ENCODE results near the gene PHLPP1.

The PHLPP1 gene

GRCh38 chr18:62725896-62726295 is 10.6 kb downstream of the PHLPP1 start:
- Histone ChIP-seq H3K4me3 (ENCODE audit: low read length) (no peak overlapping the region), H3K9ac (ENCODE audit: low read length) (no peak overlapping the region), H2AFZ (ENCODE audit: low read length) (no peak overlapping the region), H3K79me2 (ENCODE audit: low read length) (peaks cover 26% of the 10 kb centered on the region; the same call in 1 of the 2 replicates), H3K9me3 (replicated peaks; ENCODE audit: insufficient read depth, low read length) (no peaks in the 10 kb centered on the region), H3K9me2 (replicated peaks; ENCODE audit: insufficient read depth, low read length) (no peaks in the 10 kb centered on the region), H3K36me3 (replicated peaks; ENCODE audit: insufficient read depth, low read length) (no peaks in the 10 kb centered on the region), H3K4me2 (ENCODE audit: low read depth, low read length) (no peak overlapping the region), H3F3A (ENCODE audit: insufficient read depth, low read length) (peaks cover 8% of the 10 kb centered on the region; the same call in 1 of the 2 replicates), H3K27me3 (replicated peaks; ENCODE audit: insufficient read depth, low read length) (no peaks in the 10 kb centered on the region), H3K27ac (ENCODE audit: low read length) (no peak overlapping the region), H3K4me1 (ENCODE audit: low read length) (peaks cover 6% of the 10 kb centered on the region; the same call in 1 of the 2 replicates), H4K20me1 (ENCODE audit: insufficient read depth, low read length) (no peaks in the 10 kb centered on the region)
- TF ChIP-seq CTCF (IDR thresholded peaks at IDR 0.05; ENCODE audit: low read length) (no peak), EZH2 (optimal IDR thresholded peaks at IDR 0.05; ENCODE audit: low read depth, low read length) (no peak), EZH2phosphoT487 (IDR thresholded peaks at IDR 0.05; ENCODE audit: low read length) (no peak)
- no peak for DNase-seq

- H3K4me3 ChIP-seq (ENCODE audit: low read length), result no peak overlapping the region
- no peak for TF ChIP-seq EZH2phosphoT487 (IDR thresholded peaks at IDR 0.05; ENCODE audit: low read length)
- TF ChIP-seq EZH2 (optimal IDR thresholded peaks at IDR 0.05; ENCODE audit: low read depth, low read length), result no peak
- TF ChIP-seq CTCF (IDR thresholded peaks at IDR 0.05; ENCODE audit: low read length), result no peak
- H3K9me3 ChIP-seq (replicated peaks; ENCODE audit: insufficient read depth, low read length), result no peaks in the 10 kb centered on the region
Measured at GRCh38 chr18:62728254-62728653, 12.9 kb downstream of the PHLPP1 start.

GRCh38 chr18:62729487-62730386 is 14.4 kb downstream of the PHLPP1 start:
- peaks cover 9% of the 10 kb centered on the region; the same call in 1 of the 2 replicates for H3K79me2 ChIP-seq (ENCODE audit: low read length)
- TF ChIP-seq CTCF (IDR thresholded peaks at IDR 0.05; ENCODE audit: low read length), result no peak
- no peak for TF ChIP-seq EZH2 (optimal IDR thresholded peaks at IDR 0.05; ENCODE audit: low read depth, low read length)
- TF ChIP-seq EZH2phosphoT487 (IDR thresholded peaks at IDR 0.05; ENCODE audit: low read length), result no peak

More at GRCh38 chr18:62728254-62728653, 12.9 kb downstream of the PHLPP1 start:
- peaks cover 8% of the 10 kb centered on the region; the same call in 1 of the 2 replicates for H3F3A ChIP-seq (ENCODE audit: insufficient read depth, low read length)
- no peaks in the 10 kb centered on the region for H3K9me2 ChIP-seq (replicated peaks; ENCODE audit: insufficient read depth, low read length)
- H3K4me2 ChIP-seq (ENCODE audit: low read depth, low read length), result no peak overlapping the region
- H3K27me3 ChIP-seq (replicated peaks; ENCODE audit: insufficient read depth, low read length), result no peaks in the 10 kb centered on the region
- peaks cover 11% of the 10 kb centered on the region; the same call in 1 of the 2 replicates for H3K79me2 ChIP-seq (ENCODE audit: low read length)
- H3K9ac ChIP-seq (ENCODE audit: low read length), result no peak overlapping the region
- H3K36me3 ChIP-seq (replicated peaks; ENCODE audit: insufficient read depth, low read length), result no peaks in the 10 kb centered on the region
- peaks cover 6% of the 10 kb centered on the region; the same call in 1 of the 2 replicates for H3K4me1 ChIP-seq (ENCODE audit: low read length)
- no peaks in the 10 kb centered on the region for H4K20me1 ChIP-seq (ENCODE audit: insufficient read depth, low read length)
- no peak for DNase-seq
- no peak overlapping the region for H3K27ac ChIP-seq (ENCODE audit: low read length)
- H2AFZ ChIP-seq (ENCODE audit: low read length), result no peak overlapping the region

More at GRCh38 chr18:62729487-62730386, 14.4 kb downstream of the PHLPP1 start:
- H2AFZ ChIP-seq (ENCODE audit: low read length), result 0 out of 2 replicates have a peak overlapping the region, but pooled peaks have one; percentile 3
- H3F3A ChIP-seq (ENCODE audit: insufficient read depth, low read length), result peaks cover 8% of the 10 kb centered on the region; the same call in 1 of the 2 replicates
- H3K4me1 ChIP-seq (ENCODE audit: low read length), result peaks cover 6% of the 10 kb centered on the region; the same call in 1 of the 2 replicates
- H3K9ac ChIP-seq (ENCODE audit: low read length), result no peak overlapping the region
- DNase-seq, result peak; percentile 75
- peak overlapping the region; percentile 42; the same call in 1 of the 2 replicates for H3K27ac ChIP-seq (ENCODE audit: low read length)
- no peaks in the 10 kb centered on the region for H4K20me1 ChIP-seq (ENCODE audit: insufficient read depth, low read length)
- no peaks in the 10 kb centered on the region for H3K27me3 ChIP-seq (replicated peaks; ENCODE audit: insufficient read depth, low read length)
- H3K9me3 ChIP-seq (replicated peaks; ENCODE audit: insufficient read depth, low read length), result no peaks in the 10 kb centered on the region
- no peaks in the 10 kb centered on the region for H3K36me3 ChIP-seq (replicated peaks; ENCODE audit: insufficient read depth, low read length)
- H3K4me2 ChIP-seq (ENCODE audit: low read depth, low read length), result peak overlapping the region; percentile 54
- H3K4me3 ChIP-seq (ENCODE audit: low read length), result peak overlapping the region; percentile 7; the same call in 1 of the 2 replicates
- no peaks in the 10 kb centered on the region for H3K9me2 ChIP-seq (replicated peaks; ENCODE audit: insufficient read depth, low read length)
